Measurements from ENCODE around the gene PIH1D1. TPM values are rescaled to one million over a fixed set of nuclear protein-coding genes. Genes with fewer than 3 reads are reported as not detected.

PIH1D1 gene
- total and polyA plus RNA-seq, 2 of the 13 experiments (the other 11 are each of a cell fraction or from before 2014, with no cell fraction given) = 110 to 137 TPM

- TF ChIP-seq CENPBD1 (CRISPR knock-in tag; IDR thresholded peaks at IDR 0.05; ENCODE audit: borderline replicate concordance, low read depth) (no peak), FOXP1 (IDR thresholded peaks at IDR 0.05) (no peak), FOXP1 (CRISPR knock-in tag; IDR thresholded peaks at IDR 0.05) (no peak), CC2D1A (CRISPR knock-in tag; IDR thresholded peaks at IDR 0.05) (no peak), ZEB1 (IDR thresholded peaks at IDR 0.05; ENCODE audit: insufficient replicate concordance, low read depth) (no peak), ZKSCAN1 (IDR thresholded peaks at IDR 0.05; ENCODE audit: low read length) (no peak), ZSCAN22 (CRISPR knock-in tag; IDR thresholded peaks at IDR 0.05) (no peak), ETS1 (CRISPR knock-in tag; IDR thresholded peaks at IDR 0.05) (0 out of 2 replicates have a peak, but pooled peaks have one; percentile 33), ZNF724P (CRISPR knock-in tag; IDR thresholded peaks at IDR 0.05; ENCODE audit: borderline replicate concordance) (0 out of 2 replicates have a peak, but pooled peaks have one; percentile 82), YEATS2 (CRISPR knock-in tag; IDR thresholded peaks at IDR 0.05; ENCODE audit: borderline replicate concordance) (peak; percentile 100), DMTF1 (CRISPR knock-in tag; IDR thresholded peaks at IDR 0.05) (no peak), ZBTB38 (CRISPR knock-in tag; IDR thresholded peaks at IDR 0.05) (0 out of 2 replicates have a peak, but pooled peaks have one; percentile 12), FUBP1 (CRISPR knock-in tag; IDR thresholded peaks at IDR 0.05; ENCODE audit: borderline replicate concordance) (no peak), CCDC6 (CRISPR knock-in tag; IDR thresholded peaks at IDR 0.05) (no peak), ZBTB7B (CRISPR knock-in tag; IDR thresholded peaks at IDR 0.05) (0 out of 2 replicates have a peak, but pooled peaks have one; percentile 46), HES4 (CRISPR knock-in tag; IDR thresholded peaks at IDR 0.05; ENCODE audit: borderline replicate concordance) (no peak), ISL2 (CRISPR knock-in tag; IDR thresholded peaks at IDR 0.05) (peak; percentile 78), ZGPAT (CRISPR knock-in tag; IDR thresholded peaks at IDR 0.05) (peak; percentile 94), CCAR2 (optimal IDR thresholded peaks at IDR 0.05; ENCODE audit: low read depth, low read length) (no peak), REXO4 (CRISPR knock-in tag; IDR thresholded peaks at IDR 0.05; ENCODE audit: borderline replicate concordance) (0 out of 2 replicates have a peak, but pooled peaks have one; percentile 50), ZBTB42 (CRISPR knock-in tag; IDR thresholded peaks at IDR 0.05) (peak; percentile 79; the same call in 1 of the 2 replicates), POLR2G (IDR thresholded peaks at IDR 0.05; ENCODE audit: low read depth, low read length) (peak; percentile 100), HNF4A (CRISPR knock-in tag; IDR thresholded peaks at IDR 0.05) (peak; percentile 35)
Measured at GRCh38 chr19:49487277-49488045, 35.8 kb upstream of the PIH1D1 start, which contains the start of gene RPL13A (continued).
